ENCODE data around the gene TASOR. TPM values are rescaled to one million over a fixed set of nuclear protein-coding genes. Genes with fewer than 3 reads are reported as not detected.

TASOR gene
- 37.7 TPM for polyA plus RNA-seq (2013, experiment 1 of 2)
- polyA plus RNA-seq (2013, experiment 2 of 2) = 38.9 TPM

GRCh38 chr3:56683122-56683817 lies at the start of gene TASOR:
Gene TASOR, minus strand, starts transcription at chr3:56683265. Its CDS starts 259 bp downstream, at chr3:56683006.
- H4K8ac ChIP-seq (ENCODE audit: low read depth, low read length) = peak within 1 kb of the TSS; percentile 65
- H2AK5ac ChIP-seq (ENCODE audit: low read depth, low read length) = peak within 1 kb of the TSS; percentile 90
- no peaks in the 10 kb centered on the region for H3K79me1 ChIP-seq (ENCODE audit: low read depth, low read length)
- peak within 1 kb of the TSS; percentile 93 for H3K23ac ChIP-seq (ENCODE audit: low read depth, low read length, poor library complexity)
- peaks cover 0 to 28% of the 10 kb centered on the region in 2 donors for H3K36me3 ChIP-seq (replicated peaks in 1 of 2; ENCODE audit: control insufficient read depth in 2 of 2, insufficient read depth in 2 of 2, low read length in 2 of 2)
- H3K27me3 ChIP-seq (ENCODE audit: control insufficient read depth in 3 of 3, insufficient read depth in 3 of 3, low read depth in 1 of 3, low read length in 3 of 3) = no peaks in the 10 kb centered on the region
- H3K4me2 ChIP-seq (ENCODE audit: insufficient read depth, low read length, poor library complexity, severe bottlenecking) = peak within 1 kb of the TSS; percentile 89
- H2BK120ac ChIP-seq (ENCODE audit: low read depth, low read length) = no peak within 1 kb of the TSS
- H3K14ac ChIP-seq (ENCODE audit: low read length) = peak within 1 kb of the TSS; percentile 99
- H2BK15ac ChIP-seq (ENCODE audit: low read length) = peak within 1 kb of the TSS; percentile 96
- peak within 1 kb of the TSS; percentile 92 for H3K27ac ChIP-seq (replicated peaks; ENCODE audit: low read length)
- H3K4me3 ChIP-seq (ENCODE audit: low read length in 2 of 2) = peak within 1 kb of the TSS; percentile 53 to 83
- H2BK12ac ChIP-seq (ENCODE audit: low read length) = peak within 1 kb of the TSS; percentile 58
- DNase-seq (ENCODE audit: low spot score) = peak; percentile 51
- H3K9me3 ChIP-seq (replicated peaks in 1 of 2; ENCODE audit: control insufficient read depth in 2 of 2, insufficient read depth in 1 of 2, low read depth in 1 of 2, low read length in 2 of 2) = peaks cover 8 to 42% of the 10 kb centered on the region in 2 donors
- peak within 1 kb of the TSS; percentile 76 for H3K4ac ChIP-seq (ENCODE audit: low read length)
- peak within 1 kb of the TSS; percentile 100 for H3K18ac ChIP-seq (ENCODE audit: low read length)
- H3K9ac ChIP-seq (ENCODE audit: low read depth, low read length, poor library complexity) = peak within 1 kb of the TSS; percentile 95
- peak within 1 kb of the TSS; percentile 97 for H2BK5ac ChIP-seq (ENCODE audit: low read length)
- WGBS, 2 donors (ENCODE audit: extremely low coverage in 2 of 2, insufficient read length in 2 of 2, insufficient replicate concordance in 1 of 2) = no CpG with 5 or more reads among the region's 68 CpGs
- H3K4me1 ChIP-seq (ENCODE audit: control insufficient read depth in 2 of 2, insufficient read depth in 1 of 2, low read depth in 1 of 2, low read length in 2 of 2) = peaks cover 0 to 2% of the 10 kb centered on the region in 2 donors
- peak within 1 kb of the TSS; percentile 86 for H2AFZ ChIP-seq (ENCODE audit: low read length)
- peak within 1 kb of the TSS; percentile 80 for H4K91ac ChIP-seq (ENCODE audit: low read depth, low read length, poor library complexity)

GRCh38 chr3:56732109-56732508 lies 49.0 kb upstream of the TASOR start:
- Histone ChIP-seq H3K36me3 (replicated peaks in 1 of 2; ENCODE audit: control insufficient read depth in 2 of 2, insufficient read depth in 2 of 2, low read length in 2 of 2) (no peaks in the 10 kb centered on the region), H3K4me2 (ENCODE audit: insufficient read depth, low read length, poor library complexity, severe bottlenecking) (no peak overlapping the region), H3K9me3 (replicated peaks in 1 of 2; ENCODE audit: control insufficient read depth in 2 of 2, insufficient read depth in 1 of 2, low read depth in 1 of 2, low read length in 2 of 2) (no peaks in the 10 kb centered on the region), H3K4ac (ENCODE audit: low read length) (no peak overlapping the region), H3K79me1 (ENCODE audit: low read depth, low read length) (no peaks in the 10 kb centered on the region), H4K91ac (ENCODE audit: low read depth, low read length, poor library complexity) (no peak overlapping the region), H2AFZ (ENCODE audit: low read length) (no peak overlapping the region), H2AK5ac (ENCODE audit: low read depth, low read length) (no peak overlapping the region), H2BK12ac (ENCODE audit: low read length) (no peak overlapping the region), H3K4me3 (ENCODE audit: low read length in 2 of 2) (no peak overlapping the region), H3K4me1 (ENCODE audit: control insufficient read depth in 2 of 2, insufficient read depth in 1 of 2, low read depth in 1 of 2, low read length in 2 of 2) (no peaks in the 10 kb centered on the region), H3K23ac (ENCODE audit: low read depth, low read length, poor library complexity) (no peak overlapping the region), H4K8ac (ENCODE audit: low read depth, low read length) (no peak overlapping the region), H2BK5ac (ENCODE audit: low read length) (no peak overlapping the region), H3K27me3 (ENCODE audit: control insufficient read depth in 3 of 3, insufficient read depth in 3 of 3, low read depth in 1 of 3, low read length in 3 of 3) (no peaks in the 10 kb centered on the region), H3K18ac (ENCODE audit: low read length) (no peak overlapping the region), H2BK15ac (ENCODE audit: low read length) (no peak overlapping the region), H2BK120ac (ENCODE audit: low read depth, low read length) (no peak overlapping the region), H3K14ac (ENCODE audit: low read length) (peak overlapping the region; percentile 13), H3K9ac (ENCODE audit: low read depth, low read length, poor library complexity) (no peak overlapping the region), H3K27ac (replicated peaks; ENCODE audit: low read length) (no peak overlapping the region)
- WGBS, 2 donors (ENCODE audit: extremely low coverage in 2 of 2, insufficient read length in 2 of 2, insufficient replicate concordance in 1 of 2) = no CpG with 5 or more reads among the region's 8 CpGs
- no peak for DNase-seq (ENCODE audit: low spot score)

DNA sequence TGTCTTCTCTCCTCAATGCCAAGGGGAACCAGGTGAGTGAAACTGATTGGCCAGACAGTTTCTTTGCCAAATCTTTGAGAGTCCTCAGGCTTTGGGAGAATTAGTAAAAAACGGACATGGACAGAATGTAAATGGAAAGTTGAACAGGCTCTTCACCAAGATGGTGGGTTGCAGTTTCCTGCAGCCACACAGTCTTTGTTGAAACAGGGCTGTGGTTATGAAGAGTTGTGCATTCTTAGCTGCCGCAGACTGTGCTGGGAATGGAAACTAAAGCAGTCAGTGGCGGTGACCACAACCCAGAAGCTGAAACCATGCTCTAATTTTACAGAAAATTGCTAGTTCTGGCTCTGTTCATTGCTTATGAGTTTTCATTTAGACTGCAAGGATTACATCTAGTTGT lies 42.1 kb upstream of the TASOR start:
- no peaks in the 10 kb centered on the region for H3K27me3 ChIP-seq (ENCODE audit: control insufficient read depth in 3 of 3, insufficient read depth in 3 of 3, low read depth in 1 of 3, low read length in 3 of 3)
- no peak overlapping the region for H4K91ac ChIP-seq (ENCODE audit: low read depth, low read length, poor library complexity)
- H3K4ac ChIP-seq (ENCODE audit: low read length) = no peak overlapping the region
- H3K18ac ChIP-seq (ENCODE audit: low read length) = no peak overlapping the region
- no peak for DNase-seq (ENCODE audit: low spot score)
- no peak overlapping the region for H3K9ac ChIP-seq (ENCODE audit: low read depth, low read length, poor library complexity)
- no CpG with 5 or more reads among the region's 3 CpGs for WGBS, 2 donors (ENCODE audit: extremely low coverage in 2 of 2, insufficient read length in 2 of 2, insufficient replicate concordance in 1 of 2)
- H3K4me2 ChIP-seq (ENCODE audit: insufficient read depth, low read length, poor library complexity, severe bottlenecking) = no peak overlapping the region
- H2AFZ ChIP-seq (ENCODE audit: low read length) = peak overlapping the region; percentile 40
- no peak overlapping the region for H2BK15ac ChIP-seq (ENCODE audit: low read length)
- no peak overlapping the region for H2AK5ac ChIP-seq (ENCODE audit: low read depth, low read length)
- H3K27ac ChIP-seq (replicated peaks; ENCODE audit: low read length) = no peak overlapping the region
- no peak overlapping the region for H3K14ac ChIP-seq (ENCODE audit: low read length)
- no peaks in the 10 kb centered on the region for H3K79me1 ChIP-seq (ENCODE audit: low read depth, low read length)
- H3K4me3 ChIP-seq (ENCODE audit: low read length in 2 of 2) = no peak overlapping the region
- H2BK12ac ChIP-seq (ENCODE audit: low read length) = no peak overlapping the region
- H2BK120ac ChIP-seq (ENCODE audit: low read depth, low read length) = no peak overlapping the region
- H3K23ac ChIP-seq (ENCODE audit: low read depth, low read length, poor library complexity) = no peak overlapping the region
- H3K9me3 ChIP-seq (replicated peaks in 1 of 2; ENCODE audit: control insufficient read depth in 2 of 2, insufficient read depth in 1 of 2, low read depth in 1 of 2, low read length in 2 of 2) = no peaks in the 10 kb centered on the region
- H2BK5ac ChIP-seq (ENCODE audit: low read length) = no peak overlapping the region
- no peak overlapping the region for H4K8ac ChIP-seq (ENCODE audit: low read depth, low read length)
- H3K36me3 ChIP-seq (replicated peaks in 1 of 2; ENCODE audit: control insufficient read depth in 2 of 2, insufficient read depth in 2 of 2, low read length in 2 of 2) = no peaks in the 10 kb centered on the region
- no peaks in the 10 kb centered on the region for H3K4me1 ChIP-seq (ENCODE audit: control insufficient read depth in 2 of 2, insufficient read depth in 1 of 2, low read depth in 1 of 2, low read length in 2 of 2)

DNA sequence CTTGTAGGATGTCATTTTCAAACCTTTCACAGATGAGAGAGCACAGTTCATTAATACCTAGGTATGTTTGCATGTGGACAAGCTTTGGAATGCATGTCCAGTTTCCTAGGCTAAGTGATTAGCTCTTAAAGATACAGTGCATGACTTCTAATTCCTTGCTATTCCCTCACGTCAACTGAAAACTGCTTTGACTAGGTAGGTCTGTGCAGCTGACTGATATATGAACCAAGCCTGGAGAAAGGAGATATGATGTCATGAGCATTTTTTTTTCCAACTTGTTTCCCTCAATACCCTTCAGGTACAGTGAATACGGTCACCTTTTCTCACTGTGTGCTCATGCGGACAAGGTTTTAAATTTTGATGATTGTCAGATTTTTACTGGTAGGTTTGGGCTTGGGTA lies 41.6 kb upstream of the TASOR start:
- H3K79me1 ChIP-seq (ENCODE audit: low read depth, low read length) = no peaks in the 10 kb centered on the region
- H2AK5ac ChIP-seq (ENCODE audit: low read depth, low read length) = no peak overlapping the region
- H2AFZ ChIP-seq (ENCODE audit: low read length) = no peak overlapping the region
- H3K36me3 ChIP-seq (replicated peaks in 1 of 2; ENCODE audit: control insufficient read depth in 2 of 2, insufficient read depth in 2 of 2, low read length in 2 of 2) = no peaks in the 10 kb centered on the region
- no peak overlapping the region for H3K18ac ChIP-seq (ENCODE audit: low read length)
- H2BK15ac ChIP-seq (ENCODE audit: low read length) = no peak overlapping the region
- no peak overlapping the region for H3K4me3 ChIP-seq (ENCODE audit: low read length in 2 of 2)
- H3K27ac ChIP-seq (replicated peaks; ENCODE audit: low read length) = no peak overlapping the region
- WGBS, 2 donors (ENCODE audit: extremely low coverage in 2 of 2, insufficient read length in 2 of 2, insufficient replicate concordance in 1 of 2) = no CpG with 5 or more reads among the region's 3 CpGs
- H3K14ac ChIP-seq (ENCODE audit: low read length) = no peak overlapping the region
- no peak overlapping the region for H4K8ac ChIP-seq (ENCODE audit: low read depth, low read length)
- H2BK5ac ChIP-seq (ENCODE audit: low read length) = no peak overlapping the region
- no peak overlapping the region for H2BK120ac ChIP-seq (ENCODE audit: low read depth, low read length)
- no peak overlapping the region for H3K4ac ChIP-seq (ENCODE audit: low read length)
- no peak overlapping the region for H3K4me2 ChIP-seq (ENCODE audit: insufficient read depth, low read length, poor library complexity, severe bottlenecking)
- H3K23ac ChIP-seq (ENCODE audit: low read depth, low read length, poor library complexity) = no peak overlapping the region
- H3K27me3 ChIP-seq (ENCODE audit: control insufficient read depth in 3 of 3, insufficient read depth in 3 of 3, low read depth in 1 of 3, low read length in 3 of 3) = no peaks in the 10 kb centered on the region
- H3K9ac ChIP-seq (ENCODE audit: low read depth, low read length, poor library complexity) = no peak overlapping the region
- no peak overlapping the region for H2BK12ac ChIP-seq (ENCODE audit: low read length)
- DNase-seq (ENCODE audit: low spot score) = no peak
- no peaks in the 10 kb centered on the region for H3K4me1 ChIP-seq (ENCODE audit: control insufficient read depth in 2 of 2, insufficient read depth in 1 of 2, low read depth in 1 of 2, low read length in 2 of 2)
- H3K9me3 ChIP-seq (replicated peaks in 1 of 2; ENCODE audit: control insufficient read depth in 2 of 2, insufficient read depth in 1 of 2, low read depth in 1 of 2, low read length in 2 of 2) = no peaks in the 10 kb centered on the region
- no peak overlapping the region for H4K91ac ChIP-seq (ENCODE audit: low read depth, low read length, poor library complexity)
